ENCODE measurements around the gene SHISA7. TPM values are rescaled to one million over a fixed set of nuclear protein-coding genes. Genes with fewer than 3 reads are reported as not detected.
"Not testable (repeated sequence)": the region's sequence is repeated elsewhere in the genome, so short reads cannot be mapped to it uniquely, and the experiment has no call there.

Gene SHISA7
- total RNA-seq, 1 donor from 2014 or later: not detected

GRCh38 chr19:55421281-55421680, 21.8 kb downstream of the SHISA7 start:
- DNase-seq (ENCODE audit: low read depth in 2 of 2): peak in 1 of 2 donors; percentile 61

DNA sequence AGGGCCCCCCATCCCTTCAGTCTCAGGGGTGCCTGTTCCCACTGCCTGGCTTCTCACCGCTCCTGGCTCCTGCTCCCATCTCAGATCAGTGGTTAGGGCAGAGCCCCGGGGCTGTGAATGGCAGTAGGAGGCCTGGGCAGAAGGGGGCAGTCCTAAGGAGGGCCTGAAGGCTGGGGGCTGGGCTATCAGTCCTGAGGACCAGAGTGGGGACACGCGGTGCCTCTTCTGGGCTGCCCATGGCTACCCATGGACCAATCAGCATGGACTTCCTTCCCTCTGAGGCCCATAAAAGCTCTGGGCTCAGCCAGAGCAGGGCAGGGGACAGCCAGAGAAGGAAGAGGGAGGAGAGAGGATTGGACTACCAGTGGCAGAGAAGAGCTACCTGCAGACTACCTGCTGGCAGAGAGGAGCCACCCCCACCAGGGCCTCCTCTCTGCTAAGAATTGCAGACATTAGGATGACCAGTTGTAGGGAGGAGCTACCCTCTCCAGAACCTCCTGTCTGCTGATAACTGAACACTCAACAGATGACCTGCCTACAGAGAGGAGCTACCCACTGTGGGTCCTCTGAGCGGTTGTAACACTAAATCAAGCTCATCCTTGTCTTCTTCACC, 23.4 kb downstream of the SHISA7 start:
- DNase-seq (ENCODE audit: low read depth in 2 of 2): no peak

DNA sequence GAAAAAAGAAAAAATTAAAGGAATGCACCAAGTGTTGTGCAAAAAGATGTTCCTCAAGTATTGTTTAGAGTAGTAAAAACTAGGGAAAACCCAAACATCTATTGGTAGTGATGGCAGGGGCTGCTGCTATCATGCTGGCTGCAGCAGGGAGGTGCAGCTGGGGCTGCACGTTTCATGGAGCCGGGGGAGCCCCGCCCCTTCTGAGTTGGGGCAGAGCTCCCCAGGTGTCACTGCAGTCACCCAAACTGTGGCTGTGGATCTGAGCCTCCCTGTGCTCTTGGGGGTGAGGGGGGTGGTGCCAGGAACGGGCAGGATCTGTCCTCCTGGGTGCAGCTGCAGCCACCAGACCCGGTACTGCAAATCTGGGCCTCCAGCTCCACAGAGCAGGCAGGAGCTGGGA, 24.0 kb downstream of the SHISA7 start:
- DNase-seq (ENCODE audit: low read depth in 2 of 2): no peak

DNA sequence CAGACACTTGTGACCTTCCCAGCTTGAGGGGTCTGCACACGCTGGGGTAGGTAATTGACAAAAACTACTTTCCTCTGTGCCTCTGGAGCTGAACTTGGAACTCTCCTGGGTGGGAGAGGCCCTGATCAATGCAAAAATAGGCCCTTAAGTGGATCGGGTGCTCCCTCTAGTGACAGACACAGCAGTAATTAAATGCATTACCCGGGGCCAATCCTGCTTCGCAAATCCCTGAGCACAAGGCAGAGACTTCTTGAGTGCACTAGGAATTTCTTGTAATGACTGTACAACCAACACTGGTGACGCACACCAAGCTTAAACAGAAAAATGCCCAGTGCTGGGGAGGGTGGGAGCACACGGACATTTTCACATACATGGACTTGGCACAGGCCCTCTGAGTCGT, 24.9 kb downstream of the SHISA7 start:
- peak; percentile 79 to 82 for DNase-seq (ENCODE audit: low read depth in 2 of 2)

GRCh38 chr19:55410168-55410567, 32.9 kb downstream of the SHISA7 start:
- DNase-seq (ENCODE audit: low read depth in 2 of 2): no peak

- not testable (repeated sequence) for DNase-seq (ENCODE audit: low read depth in 2 of 2)
These were observed 33.9 kb downstream of the SHISA7 start for GRCh38 chr19:55409179-55409578.

- no peak for DNase-seq (ENCODE audit: low read depth in 2 of 2)
These were observed 34.6 kb downstream of the SHISA7 start for GRCh38 chr19:55408533-55408872.

DNA sequence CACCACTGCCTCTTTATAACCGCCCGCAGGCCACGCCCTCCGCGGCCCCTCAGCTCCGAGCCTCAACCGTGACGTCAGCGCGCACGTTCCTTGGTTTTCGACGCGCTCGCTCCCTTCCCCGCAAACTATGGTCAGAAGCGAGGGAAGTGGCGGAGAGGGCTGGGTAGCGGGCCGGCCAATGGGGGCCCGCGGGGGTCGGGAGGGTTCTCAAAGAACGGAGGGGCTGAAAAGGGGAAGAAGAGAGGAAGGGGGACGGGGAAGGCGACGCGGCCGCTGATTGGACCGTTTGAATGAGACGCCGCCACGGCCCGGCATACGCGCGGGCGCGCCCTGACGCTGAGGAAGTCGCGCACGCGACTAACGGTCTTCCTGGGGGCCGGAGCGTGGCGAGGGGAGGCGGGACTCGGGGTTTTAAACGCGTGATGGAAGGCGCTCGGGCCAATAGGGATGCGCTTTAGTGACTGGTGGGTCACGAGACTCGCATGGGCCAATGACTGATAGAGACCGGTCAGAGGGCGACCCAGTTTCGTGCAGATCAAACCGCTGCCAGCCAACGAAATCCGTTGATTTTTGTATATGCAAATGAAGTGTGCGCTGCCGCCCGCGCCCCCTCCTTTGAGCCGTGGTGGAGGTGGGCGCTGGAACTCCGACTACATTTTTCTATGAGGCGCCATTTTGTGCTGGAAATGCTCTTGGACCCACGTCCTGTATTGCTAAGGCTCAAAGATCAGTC, 35.1 kb downstream of the SHISA7 start:
- peak; percentile 100 for DNase-seq (ENCODE audit: low read depth in 2 of 2)

GRCh38 chr19:55407550-55407799, 35.6 kb downstream of the SHISA7 start, which contains the start of gene UBE2S:
TSS of gene UBE2S (minus strand) at chr19:55407788. CDS start at chr19:55407589, 199 bp downstream.
- DNase-seq (ENCODE audit: low read depth in 2 of 2): not testable (repeated sequence)

DNA sequence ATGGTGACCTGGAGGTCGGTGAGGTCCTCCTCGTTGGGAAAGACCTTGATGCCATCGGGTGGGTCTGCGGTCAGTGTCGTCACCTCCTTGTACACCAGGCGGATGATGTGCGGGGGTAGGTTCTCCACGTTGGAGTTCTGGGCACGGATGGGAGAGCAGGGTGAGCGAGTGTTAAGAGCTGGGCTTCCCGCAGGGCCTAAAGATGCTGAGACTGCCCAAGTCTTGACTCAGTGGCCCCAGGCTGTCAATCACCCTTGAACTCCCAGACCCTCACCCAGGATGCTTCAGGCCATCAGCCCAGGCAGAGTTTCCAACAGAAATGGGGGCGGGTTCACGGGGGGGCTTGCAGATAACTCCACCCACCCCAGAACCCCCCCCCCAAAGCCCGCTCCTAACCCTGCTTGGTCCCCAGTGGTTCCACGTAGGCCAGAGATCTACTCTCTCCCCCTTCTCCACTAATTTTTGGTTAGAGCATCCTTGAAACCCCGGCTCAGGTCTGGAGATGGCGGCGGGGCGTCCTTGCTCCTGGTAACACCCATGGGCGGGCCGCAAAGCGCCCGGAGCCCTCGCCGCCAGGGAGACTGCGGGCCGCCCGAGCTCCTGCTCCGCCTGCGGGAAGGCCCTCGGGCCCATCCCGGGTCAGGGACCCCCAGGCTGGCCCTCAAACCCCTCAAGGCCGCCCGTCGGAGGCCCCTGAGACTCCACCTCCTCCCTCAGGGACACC, 36.1 kb downstream of the SHISA7 start:
- DNase-seq (ENCODE audit: low read depth in 2 of 2): peak; percentile 51 to 56

GRCh38 chr19:55406091-55406825, 36.8 kb downstream of the SHISA7 start:
- no peak for DNase-seq (ENCODE audit: low read depth in 2 of 2)

DNA sequence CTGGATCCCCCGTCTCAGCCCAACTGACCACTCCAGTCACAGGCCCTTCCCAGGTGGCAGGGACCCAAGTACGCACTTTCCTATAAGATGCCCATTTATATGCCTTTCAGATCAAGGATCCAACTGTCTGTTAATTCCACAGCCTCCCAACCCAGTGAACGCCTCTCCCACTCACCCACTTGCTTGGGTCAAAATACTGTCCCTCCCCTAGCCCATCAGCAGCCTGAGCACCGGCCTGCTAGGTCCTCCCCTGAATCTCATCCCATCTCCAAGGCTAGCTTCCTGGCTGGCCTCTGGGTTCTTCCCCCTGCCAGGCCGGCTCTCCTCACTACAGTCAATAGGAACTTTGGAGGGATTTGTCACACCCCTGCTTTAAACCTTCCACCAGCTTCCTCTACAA, 37.5 kb downstream of the SHISA7 start:
- DNase-seq (ENCODE audit: low read depth in 2 of 2): no peak

DNA sequence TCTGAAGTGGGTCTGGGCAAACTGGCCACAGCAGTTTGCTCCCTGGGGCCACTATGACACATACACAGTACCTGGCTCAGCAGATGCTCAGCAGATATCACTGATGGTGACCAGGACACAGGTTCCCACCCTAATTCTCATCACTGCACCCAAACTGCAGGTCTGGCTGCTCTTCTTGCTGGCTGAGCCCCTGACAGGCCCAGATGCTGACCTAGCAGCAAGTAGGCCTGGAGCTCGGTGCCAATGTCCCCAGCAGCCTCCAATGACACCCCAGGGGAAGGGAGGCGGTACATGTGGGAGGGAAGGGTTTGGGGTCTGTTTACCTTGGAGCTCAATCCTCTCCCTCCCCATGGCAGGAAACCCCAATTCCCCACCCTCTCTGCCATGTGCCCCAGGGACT, 40.6 kb downstream of the SHISA7 start:
- no peak for DNase-seq (ENCODE audit: low read depth in 2 of 2)

DNA sequence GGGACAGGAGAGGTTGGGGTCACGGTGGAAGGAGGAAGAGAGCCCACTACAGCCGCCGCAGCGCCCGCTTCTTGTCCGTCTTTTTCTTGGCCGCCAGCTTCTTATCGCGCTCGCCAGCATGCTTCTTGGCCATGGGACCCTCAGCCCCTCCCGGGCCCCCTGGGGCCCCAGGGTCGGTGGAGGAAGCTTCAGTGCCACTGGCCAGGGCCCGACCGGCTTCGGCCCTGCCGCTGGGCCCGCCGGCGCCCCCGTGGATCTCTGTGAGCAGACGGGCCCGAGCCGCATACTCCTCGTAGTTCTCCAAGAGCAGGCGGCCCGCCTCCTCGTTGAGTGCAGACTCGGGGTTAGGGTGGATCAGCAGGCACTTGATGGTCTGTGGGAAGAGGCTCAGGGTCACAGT, 41.7 kb downstream of the SHISA7 start:
- DNase-seq (ENCODE audit: low read depth in 2 of 2): not testable (repeated sequence)

DNA sequence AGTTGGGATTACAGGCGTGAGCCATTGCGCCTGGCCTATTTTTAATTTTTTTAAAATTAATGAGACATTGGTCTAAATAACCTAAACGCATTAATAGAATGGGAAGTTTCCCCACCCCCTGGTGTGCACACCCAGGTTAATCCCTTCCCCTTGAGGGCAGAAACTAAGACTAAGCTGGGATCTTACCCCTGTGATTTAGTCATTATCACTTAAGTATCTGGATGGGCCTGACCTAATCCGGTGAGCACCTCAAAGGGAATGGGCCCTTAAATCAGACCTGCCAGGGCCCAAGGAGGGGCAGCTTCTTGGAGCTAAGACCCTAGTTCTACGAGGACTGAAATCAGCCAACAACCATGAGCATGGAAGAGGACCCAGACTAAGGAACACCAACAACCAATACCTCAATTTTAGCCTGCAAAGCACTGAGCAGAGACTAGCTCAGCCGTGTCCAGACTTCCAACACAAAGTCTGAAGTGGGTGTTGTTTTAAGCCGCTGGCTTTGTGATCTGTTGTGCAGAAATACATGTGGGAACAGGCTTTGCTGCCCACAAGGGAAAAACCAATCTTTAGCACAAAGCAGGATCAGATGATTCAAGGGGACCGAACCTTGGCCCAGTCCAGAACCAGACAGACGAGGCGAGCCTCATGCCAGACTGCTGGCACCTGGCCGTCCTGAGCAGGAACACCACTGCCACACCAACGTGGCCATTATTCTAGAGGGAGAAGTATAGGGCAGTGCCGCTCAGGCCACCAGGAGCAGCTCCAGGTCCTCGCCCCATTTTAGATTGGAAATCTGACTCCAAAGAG, 42.6 kb downstream of the SHISA7 start:
- DNase-seq (ENCODE audit: low read depth in 2 of 2): no peak

DNA sequence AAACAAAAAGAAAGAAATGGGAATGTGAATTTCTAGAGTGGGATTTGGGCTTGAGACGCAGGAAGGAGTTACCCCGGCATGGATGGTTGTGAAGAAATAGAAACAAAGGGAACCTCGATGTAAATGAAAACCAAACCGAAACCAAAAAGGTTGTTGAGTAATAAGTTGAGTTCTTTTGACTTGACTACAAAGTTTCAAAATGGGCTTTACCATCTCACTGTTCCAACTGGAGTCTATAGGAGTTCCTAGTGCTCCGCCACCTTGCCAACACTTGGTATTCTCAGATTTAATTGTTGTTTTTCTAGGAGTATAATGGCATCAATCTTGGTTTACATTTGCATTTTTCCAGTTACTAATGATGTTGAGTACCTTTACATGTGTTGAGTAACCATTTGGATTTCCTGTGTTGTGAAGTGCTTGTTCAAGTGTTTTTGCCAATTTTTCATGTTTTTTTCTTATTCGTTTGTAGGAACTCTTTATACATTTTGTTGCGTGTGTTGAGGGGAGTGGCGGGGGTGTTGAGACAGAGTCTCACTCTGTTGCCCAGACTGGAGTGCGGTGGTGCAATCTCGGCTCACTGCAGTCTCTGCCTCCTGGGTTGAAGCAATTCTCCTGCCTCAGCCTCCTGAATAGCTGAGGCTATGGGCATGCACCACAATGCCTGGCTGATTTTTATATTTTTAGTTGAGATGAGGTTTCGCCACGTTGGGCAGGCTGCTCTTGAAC, 44.7 kb downstream of the SHISA7 start:
- DNase-seq (ENCODE audit: low read depth in 2 of 2): no peak

DNA sequence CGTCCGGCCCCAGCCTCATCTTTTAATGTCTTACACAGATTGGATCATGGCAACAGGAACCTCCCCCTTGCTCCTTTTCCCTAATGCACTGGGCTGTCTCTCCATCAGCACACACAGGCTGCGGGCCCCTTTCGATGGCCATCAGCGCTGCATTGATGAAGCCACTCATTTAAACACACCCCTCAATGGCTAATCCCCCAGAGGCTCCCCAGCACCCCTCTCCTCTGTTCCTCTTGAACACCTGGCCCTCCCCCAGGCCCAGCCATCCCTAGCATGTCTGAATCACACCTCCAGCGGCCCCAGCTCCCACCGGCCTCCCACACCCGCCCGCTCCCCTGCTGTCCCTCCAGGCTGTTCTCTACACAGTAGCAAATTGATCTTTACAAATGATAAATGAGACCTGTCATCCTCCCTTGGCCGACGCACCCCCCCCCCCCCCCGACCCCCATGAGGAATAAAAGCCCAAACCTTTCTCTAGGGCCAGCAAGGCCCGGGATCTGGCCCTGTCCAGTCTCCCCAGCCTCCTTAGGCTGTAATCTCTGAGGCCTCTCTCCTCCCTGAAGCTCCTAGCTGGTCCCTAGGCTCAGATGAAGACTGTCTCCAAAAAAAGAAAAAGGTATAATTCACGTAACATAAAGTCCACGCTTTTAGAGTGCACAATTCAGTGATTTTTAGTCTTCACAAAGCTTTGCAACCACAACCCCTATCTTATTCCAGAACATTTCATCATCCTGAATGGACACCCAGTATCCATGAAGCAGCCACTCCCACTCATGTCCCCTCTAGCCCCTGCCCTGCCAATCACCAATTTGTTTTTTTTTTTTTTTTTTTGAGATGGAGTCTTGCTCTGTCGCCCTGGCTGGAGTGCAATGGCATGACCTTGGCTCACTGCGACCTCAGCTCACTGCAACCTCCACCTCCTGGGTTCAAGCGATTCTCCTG, 50.0 kb downstream of the SHISA7 start:
- DNase-seq (ENCODE audit: low read depth in 2 of 2): no peak

DNA sequence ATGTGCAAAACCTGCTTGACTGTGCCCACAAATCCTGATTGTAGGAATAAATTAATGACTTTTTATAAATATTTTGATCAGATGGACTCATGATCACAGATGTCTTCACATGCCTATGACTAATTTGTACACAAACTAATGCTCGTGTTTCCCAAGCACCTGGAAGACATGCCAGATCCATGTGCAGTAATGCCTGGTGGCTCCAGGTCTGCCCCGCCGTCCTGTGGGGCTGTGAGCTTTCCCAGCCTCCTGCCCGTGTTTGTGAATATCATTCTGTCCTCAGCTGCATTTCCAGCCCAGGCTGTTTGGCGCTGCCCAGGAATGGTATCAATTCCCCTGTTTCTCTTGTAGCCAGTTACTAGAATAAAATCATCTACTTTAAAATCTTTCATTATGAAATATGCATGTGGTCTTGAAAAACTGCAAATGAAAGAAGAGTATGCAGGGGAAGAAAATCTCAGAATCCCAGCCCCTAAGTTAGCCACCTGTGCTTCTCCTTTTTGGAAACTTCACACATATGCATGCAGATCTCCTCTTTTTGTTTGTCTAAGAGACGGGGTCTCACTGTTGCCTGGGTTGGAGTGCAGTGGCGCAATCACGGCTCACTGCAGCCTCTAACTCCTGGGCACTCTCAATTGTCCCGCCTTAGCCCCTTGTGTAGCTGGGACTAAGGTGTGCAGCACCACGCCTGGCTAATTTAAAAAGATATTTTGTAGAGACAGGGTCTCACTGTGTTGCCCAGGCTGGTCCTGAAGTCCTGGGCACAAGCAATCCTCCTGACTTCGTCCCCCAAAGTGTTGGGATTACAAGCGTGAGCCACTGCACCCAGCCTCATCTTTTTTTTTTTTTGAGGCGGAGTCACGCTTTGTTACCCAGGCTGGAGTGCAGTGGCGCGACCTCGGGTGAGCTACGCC, 51.1 kb downstream of the SHISA7 start:
- DNase-seq (ENCODE audit: low read depth in 2 of 2): no peak
